ENCODE measurements around the gene DHRS11. TPM values are rescaled to one million over a fixed set of nuclear protein-coding genes. Genes with fewer than 3 reads are reported as not detected.

The DHRS11 gene
- total RNA-seq, 2 donors from 2014 or later: 10.1 to 17.3 TPM

DNA sequence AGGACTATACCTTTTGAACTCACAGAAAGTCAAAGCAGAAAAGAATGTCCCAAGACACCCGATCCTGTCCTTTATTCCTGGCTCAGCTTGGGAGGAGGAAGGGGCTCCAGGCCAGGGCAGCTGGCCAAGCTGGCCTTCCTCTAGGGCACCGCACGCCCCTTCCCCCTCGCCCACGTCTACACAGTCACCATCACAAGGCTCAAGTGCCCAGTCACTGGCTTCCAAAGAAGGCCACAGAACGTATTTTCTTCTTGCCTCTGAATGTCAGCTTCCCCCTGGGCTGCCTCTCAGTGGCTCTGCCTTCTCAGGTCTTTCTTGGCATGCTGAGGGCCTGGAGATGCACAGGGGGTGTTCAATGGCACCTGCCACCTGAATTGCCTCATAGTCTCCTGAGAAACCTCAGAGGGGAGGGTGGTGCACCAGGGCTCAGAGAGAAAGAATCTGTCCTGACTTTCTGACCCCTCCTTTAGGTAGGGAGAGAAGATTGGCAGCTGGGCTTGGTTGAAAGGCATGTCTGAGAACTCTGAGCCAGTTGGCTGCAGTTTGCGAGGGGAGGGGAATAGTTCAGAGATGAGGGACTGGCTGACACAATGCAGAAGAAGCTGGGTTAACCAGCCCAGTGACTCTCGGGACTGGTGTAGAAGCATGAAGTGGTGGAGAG lies 2.1 kb downstream of the DHRS11 start:
- no peak overlapping the region for H3K27ac ChIP-seq
- H3K36me3 ChIP-seq: no peaks in the 10 kb centered on the region
- H3K4me3 ChIP-seq: no peak overlapping the region
- ATAC-seq (ENCODE audit: insufficient number of reproducible peaks, low FRiP score, low read depth) (no peak), DNase-seq (ENCODE audit: low spot score) (no peak)
- TF ChIP-seq, protein P1, sequence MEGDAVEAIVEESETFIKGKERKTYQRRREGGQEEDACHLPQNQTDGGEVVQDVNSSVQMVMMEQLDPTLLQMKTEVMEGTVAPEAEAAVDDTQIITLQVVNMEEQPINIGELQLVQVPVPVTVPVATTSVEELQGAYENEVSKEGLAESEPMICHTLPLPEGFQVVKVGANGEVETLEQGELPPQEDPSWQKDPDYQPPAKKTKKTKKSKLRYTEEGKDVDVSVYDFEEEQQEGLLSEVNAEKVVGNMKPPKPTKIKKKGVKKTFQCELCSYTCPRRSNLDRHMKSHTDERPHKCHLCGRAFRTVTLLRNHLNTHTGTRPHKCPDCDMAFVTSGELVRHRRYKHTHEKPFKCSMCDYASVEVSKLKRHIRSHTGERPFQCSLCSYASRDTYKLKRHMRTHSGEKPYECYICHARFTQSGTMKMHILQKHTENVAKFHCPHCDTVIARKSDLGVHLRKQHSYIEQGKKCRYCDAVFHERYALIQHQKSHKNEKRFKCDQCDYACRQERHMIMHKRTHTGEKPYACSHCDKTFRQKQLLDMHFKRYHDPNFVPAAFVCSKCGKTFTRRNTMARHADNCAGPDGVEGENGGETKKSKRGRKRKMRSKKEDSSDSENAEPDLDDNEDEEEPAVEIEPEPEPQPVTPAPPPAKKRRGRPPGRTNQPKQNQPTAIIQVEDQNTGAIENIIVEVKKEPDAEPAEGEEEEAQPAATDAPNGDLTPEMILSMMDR (IDR thresholded peaks at IDR 0.05): no peak
- H3K4me1 ChIP-seq (ENCODE audit: control insufficient read depth in 1 of 2, low read depth in 2 of 2): peaks cover 9 to 14% of the 10 kb centered on the region in 2 donors
- H3K27me3 ChIP-seq (replicated peaks; ENCODE audit: insufficient read depth): no peaks in the 10 kb centered on the region
- H3K9me3 ChIP-seq: no peaks in the 10 kb centered on the region

DNA sequence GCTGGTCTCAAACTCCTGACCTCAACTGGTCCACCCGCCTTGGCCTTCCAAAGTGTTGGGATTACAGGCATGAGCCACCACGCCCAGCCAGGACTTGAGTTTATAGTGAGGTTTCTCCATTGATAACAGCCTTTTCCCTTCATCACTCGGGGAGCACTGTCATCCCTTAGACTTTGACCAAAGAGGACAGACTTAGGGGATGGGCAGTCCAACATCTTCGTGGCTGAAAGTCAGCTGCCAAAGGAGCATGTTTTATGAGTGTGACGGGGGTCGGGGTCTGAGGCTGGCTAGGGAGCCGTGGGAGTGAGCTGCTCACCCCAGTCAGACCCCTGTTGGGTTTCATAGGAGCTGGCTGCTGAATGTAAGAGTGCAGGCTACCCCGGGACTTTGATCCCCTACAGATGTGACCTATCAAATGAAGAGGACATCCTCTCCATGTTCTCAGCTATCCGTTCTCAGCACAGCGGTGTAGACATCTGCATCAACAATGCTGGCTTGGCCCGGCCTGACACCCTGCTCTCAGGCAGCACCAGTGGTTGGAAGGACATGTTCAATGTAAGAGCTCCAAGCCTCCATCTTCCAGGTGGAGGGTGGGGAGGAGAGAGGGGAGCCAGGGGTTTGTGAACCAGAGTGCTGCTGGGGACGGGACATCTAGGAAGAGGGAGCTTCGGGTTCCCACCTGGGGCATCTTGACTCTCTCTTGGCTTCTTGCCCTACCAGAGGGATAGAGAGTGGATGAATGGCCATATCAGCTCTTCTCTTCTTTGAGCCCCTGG lies 3.1 kb downstream of the DHRS11 start:
- Histone ChIP-seq H3K4me1 (ENCODE audit: control insufficient read depth in 1 of 2, low read depth in 2 of 2) (peaks cover 9 to 14% of the 10 kb centered on the region in 2 donors), H3K9me3 (no peaks in the 10 kb centered on the region), H3K27me3 (replicated peaks; ENCODE audit: insufficient read depth) (no peaks in the 10 kb centered on the region), H3K36me3 (no peaks in the 10 kb centered on the region), H3K4me3 (no peak overlapping the region), H3K27ac (no peak overlapping the region)
- ATAC-seq (ENCODE audit: insufficient number of reproducible peaks, low FRiP score, low read depth): no peak
- no peak for DNase-seq (ENCODE audit: low spot score)
- TF ChIP-seq, protein P1 (IDR thresholded peaks at IDR 0.05): no peak

DNA sequence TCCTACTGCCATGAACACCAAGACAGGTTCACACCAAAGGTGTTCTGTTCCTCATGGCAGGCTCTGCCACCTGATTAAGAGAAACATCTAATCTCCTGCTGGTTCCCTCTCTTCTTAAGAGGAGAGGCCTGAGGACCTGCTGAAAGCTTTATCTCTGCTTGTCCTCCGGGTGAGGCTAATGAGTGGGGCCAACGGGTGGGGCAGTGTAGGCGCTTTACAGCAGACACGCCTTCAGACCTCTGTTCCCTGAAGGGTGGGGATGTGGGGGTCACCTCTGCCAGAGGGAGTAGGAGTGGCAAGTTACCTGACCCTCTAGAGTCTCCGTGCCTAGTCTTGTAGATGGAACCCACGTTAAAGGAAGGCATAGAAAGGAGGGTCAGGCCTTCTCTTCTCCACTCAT lies 5.5 kb downstream of the DHRS11 start:
- H3K36me3 ChIP-seq: no peaks in the 10 kb centered on the region
- peaks cover 10 to 22% of the 10 kb centered on the region in 2 donors for H3K4me1 ChIP-seq (ENCODE audit: control insufficient read depth in 1 of 2, low read depth in 2 of 2)
- no peak overlapping the region for H3K27ac ChIP-seq
- H3K27me3 ChIP-seq (replicated peaks; ENCODE audit: insufficient read depth): no peaks in the 10 kb centered on the region
- TF ChIP-seq, protein P1 (IDR thresholded peaks at IDR 0.05): no peak
- H3K9me3 ChIP-seq: no peaks in the 10 kb centered on the region
- no peak overlapping the region for H3K4me3 ChIP-seq
- DNase-seq (ENCODE audit: low spot score): no peak
- ATAC-seq (ENCODE audit: insufficient number of reproducible peaks, low FRiP score, low read depth): no peak

DNA sequence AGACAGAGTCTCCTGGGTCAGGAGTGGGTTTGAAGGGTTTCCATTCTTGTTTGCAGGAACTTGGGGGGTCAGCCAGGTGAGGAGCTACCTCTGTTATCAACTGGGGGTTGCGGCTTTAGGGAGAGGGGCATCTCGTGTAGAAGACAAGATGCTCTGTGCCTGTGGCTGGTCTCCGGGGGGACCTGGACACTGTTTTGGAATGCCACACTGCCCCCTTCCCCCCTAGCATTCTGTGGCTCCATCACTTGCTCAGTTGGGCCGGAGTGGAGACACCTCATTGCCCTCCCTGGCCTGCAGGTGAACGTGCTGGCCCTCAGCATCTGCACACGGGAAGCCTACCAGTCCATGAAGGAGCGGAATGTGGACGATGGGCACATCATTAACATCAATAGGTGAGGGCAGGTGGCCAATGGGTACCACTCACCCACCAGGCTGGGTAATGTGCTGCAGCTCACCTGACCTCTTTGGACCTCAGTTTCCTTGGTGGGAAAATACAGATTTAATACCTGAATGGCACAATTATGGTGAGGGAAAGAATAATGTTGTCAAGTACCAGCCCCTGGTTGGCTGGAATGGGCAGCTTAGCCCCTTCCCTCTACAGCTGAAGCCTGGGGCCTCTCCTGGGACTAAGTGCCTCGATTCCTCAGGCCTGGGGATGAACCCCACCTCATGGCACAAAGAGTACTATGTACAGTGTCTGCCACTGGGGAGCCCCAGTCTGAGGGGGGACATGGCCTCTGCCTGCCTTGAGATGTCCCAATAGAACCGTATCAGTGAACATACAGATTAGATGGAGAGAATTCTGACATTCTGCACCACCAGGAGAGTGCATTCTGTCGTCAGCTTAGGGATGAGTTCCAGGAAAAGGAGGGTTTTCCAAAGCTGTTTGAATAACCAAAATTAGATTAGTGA lies 6.4 kb downstream of the DHRS11 start:
- no peaks in the 10 kb centered on the region for H3K9me3 ChIP-seq
- H3K36me3 ChIP-seq: no peaks in the 10 kb centered on the region
- DNase-seq (ENCODE audit: low spot score): no peak
- no peak overlapping the region for H3K4me3 ChIP-seq
- no peak for ATAC-seq (ENCODE audit: insufficient number of reproducible peaks, low FRiP score, low read depth)
- TF ChIP-seq, protein P1 (IDR thresholded peaks at IDR 0.05): no peak
- H3K27me3 ChIP-seq (replicated peaks; ENCODE audit: insufficient read depth): no peaks in the 10 kb centered on the region
- no peak overlapping the region for H3K27ac ChIP-seq
- H3K4me1 ChIP-seq (ENCODE audit: control insufficient read depth in 1 of 2, low read depth in 2 of 2): peaks cover 12 to 22% of the 10 kb centered on the region in 2 donors

All from thoracic aorta (tissue), 2 donors.